ENCODE measurements around the gene CFAP70.
"Not testable (repeated sequence)": the region's sequence is repeated elsewhere in the genome, so short reads cannot be mapped to it uniquely, and the experiment has no call there.

The CFAP70 gene

DNA sequence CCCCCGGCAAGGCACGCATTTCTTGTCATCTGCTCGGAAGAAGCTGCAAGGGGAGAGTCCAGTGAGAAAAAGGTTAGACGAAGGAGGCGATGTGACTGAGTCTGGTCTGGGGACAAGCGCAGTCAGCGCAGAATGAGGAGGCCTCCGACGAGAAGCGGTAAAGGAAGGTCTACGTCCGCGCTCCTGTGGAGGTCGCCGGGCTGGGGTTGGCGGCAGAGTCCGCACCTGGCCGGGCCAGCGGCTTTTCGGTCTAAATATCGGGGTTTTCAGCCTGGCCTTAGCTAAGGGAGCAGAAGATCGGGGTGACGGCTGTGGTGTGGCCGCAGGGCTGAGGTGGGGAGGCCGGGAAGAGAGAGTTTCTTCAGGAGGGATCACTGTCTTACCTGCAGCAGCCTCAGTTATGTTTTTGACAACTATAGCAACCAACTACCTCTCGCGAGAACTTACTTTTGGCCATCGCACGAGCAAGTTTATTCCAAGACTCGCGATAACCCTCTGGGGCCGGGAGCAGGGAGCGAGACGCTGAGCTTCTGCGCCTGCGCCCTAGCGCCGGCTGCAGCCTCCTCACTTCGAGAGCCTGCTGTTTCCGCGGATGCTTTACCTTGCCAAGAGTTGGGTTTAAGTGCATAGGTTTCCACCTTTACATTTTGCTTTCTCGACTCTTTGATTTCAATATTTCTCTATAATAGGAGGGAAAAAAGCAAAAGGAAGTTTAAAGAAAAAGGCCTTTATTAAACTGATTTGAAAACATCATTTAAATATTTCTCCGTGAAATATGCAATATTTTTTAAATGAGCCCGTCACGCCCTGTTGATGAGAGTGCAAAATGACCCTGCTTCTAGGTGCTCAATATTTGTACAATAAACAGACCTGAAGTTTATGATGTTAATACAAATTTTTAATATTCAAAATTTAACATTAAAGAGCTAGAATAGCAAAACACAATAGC is at the start of gene CFAP70:
Gene CFAP70 (minus strand): TSS at position 534 of the 949 bp plus-strand sequence. CDS start 4,068 bp downstream, outside the sequence.
- DNase-seq, result peak; percentile 97

DNA sequence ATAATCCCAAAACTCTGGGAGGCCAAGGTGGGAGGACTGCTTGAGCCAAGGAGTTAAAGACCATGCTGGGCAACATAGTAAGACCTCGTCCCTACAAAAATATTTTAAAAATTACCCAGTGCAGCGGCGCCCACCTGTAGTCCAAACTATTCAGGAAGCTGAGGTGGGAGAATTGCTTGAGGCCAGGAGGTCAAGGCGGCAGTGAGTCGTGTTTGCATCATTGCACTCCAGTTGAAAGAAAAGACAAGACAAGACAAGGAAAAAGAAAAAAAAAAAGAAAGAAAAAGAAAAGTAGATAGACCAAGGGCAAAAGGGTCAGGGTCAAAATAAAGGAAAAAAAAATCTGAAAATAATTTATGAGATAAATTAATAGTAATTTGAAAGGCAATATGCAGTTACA is 49.4 kb upstream of the CFAP70 start:
- no peak for DNase-seq

DNA sequence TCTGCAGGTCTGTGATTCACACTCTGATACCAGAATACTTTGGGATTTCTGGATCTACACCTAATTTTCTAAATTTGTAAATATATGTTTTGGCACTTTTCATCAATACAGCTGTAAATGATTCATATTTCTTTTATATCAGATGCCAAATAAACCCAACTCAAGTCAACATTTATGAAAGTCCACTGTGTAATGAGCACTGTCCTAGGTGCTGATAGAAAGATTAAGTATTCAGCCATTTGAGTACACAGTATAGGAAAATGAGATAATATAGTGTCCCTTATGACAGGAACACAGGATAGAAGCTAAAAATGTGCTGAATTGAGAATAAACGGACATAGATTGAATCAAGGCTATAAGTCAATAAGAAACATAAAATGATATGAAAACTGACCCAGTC is 48.8 kb upstream of the CFAP70 start:
- DNase-seq, result no peak

DNA sequence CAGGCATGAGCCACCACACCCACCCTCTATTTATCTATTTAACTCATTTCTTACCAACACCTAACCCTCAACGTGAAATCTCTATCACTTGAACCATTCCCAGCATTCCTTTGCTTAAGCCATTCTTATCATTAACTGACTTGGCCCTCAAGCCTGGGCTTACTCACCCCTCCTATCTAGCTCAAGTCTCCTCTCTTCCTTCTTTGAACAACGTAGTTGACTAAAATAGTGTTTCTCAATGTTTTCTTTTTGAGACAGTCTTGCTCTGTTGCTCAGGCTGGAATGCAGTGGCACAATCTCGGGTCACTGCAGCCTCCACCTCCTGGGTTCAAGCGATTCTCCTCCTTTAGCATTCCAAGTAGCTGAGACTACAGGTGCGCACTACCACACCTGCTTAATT is 48.2 kb upstream of the CFAP70 start:
- DNase-seq, result no peak

DNA sequence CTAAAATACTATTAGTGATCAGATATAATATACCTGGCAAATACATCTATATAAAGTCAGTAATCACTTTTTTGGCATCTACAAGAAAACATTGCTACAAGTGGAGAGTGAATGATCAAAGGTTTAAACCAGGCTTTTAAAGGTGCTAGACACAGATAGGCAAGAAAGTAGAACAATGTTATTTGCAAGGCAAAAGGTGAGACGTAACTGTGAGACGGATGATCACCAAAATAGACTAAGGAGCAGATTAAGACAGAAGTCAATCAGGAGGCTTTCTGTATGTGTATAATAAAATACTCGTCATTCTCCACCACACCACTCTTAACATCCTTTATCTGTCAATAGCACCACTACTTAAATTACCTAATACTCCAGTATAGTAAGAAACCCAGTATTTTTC is 46.9 kb upstream of the CFAP70 start:
- no peak for DNase-seq

DNA sequence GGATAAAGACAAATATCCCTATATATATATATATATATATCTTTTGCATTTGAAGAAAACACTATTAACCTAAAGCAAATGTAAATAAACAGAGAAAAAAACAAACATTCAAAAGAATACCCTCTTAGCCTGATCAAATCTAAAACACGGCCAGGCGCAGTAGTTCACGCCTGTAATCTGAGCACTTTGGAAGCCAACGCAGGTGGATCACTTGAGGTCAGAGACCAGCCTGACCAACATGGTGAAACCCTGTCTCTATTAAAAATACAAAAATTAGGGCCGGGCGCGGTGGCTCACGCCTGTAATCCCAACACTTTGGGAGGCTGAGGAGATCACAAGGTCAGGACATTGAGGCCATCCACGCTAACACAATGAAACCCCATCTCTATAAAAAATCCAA is 46.0 kb upstream of the CFAP70 start:
- no peak for DNase-seq

DNA sequence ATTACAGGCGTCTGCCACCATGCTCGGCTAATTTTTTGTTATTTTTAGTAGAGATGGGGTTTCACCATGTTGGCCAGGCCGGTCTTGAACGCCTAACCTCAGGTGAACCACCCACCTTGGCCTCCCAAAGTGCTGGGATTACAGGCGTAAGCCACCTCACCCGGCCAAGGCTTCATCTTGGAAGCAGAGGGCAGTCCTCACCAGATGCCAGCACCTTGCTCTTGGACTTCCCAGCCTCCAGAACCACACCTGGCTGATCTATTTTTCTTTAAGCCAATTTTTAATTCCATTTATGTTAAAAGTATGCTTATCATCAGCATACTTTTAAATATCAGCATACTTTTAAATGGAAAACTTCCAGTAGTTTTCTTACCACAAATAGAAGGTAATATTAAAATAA is 43.0 kb upstream of the CFAP70 start:
- no peak for DNase-seq

DNA sequence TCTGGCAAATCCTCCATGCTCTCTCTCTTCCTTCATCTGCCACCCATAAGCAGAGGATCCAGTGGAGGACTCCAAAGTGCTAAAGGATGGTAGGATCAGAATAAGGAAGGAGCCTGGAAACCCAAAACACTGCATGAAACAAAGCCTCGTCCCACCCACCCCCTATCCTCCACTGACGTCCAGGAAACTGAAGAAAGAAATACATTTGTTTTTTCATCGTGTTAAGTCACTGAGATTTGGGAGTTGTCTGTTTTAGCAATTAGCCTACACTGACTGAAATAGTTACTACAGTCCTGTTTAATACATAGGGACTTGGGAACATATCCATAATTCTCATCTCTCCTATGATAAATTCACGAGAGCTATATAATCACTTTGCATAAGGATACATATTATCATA is 40.4 kb upstream of the CFAP70 start:
- DNase-seq, result no peak

DNA sequence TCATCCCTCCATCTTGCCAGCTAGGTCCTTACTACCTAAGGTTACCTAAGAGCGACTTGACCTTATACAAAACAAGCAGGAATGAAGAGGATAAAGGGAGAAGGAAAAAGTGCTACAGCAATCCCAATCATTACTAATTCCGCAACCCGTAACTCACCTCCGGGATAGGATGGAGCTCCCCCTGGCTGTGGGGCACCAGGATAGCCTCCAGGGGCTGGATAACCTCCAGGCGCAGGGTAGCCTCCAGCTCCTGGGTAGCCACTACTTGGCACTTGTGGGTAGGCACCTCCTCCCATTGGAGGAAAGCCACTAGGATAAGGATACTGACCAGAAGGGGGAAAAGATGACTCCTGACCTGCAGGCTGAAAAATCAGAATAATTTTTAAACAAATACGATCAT is 39.4 kb upstream of the CFAP70 start:
- DNase-seq, result no peak

DNA sequence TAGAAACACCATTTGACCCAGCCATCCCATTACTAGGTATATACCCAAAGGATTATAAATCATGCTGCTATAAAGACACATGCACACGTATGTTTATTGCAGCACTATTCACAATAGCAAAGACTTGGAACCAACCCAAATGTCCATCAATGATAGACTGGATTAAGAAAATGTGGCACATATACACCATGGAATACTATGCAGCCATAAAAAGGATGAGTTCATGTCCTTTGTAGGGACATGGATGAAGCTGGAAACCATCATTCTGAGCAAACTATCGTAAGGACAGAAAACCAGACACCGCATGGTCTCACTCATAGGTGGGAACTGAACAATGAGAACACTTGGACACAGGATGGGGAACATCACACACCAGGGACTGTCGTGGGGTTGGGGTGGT is 35.7 kb upstream of the CFAP70 start:
- not testable (repeated sequence) for DNase-seq

DNA sequence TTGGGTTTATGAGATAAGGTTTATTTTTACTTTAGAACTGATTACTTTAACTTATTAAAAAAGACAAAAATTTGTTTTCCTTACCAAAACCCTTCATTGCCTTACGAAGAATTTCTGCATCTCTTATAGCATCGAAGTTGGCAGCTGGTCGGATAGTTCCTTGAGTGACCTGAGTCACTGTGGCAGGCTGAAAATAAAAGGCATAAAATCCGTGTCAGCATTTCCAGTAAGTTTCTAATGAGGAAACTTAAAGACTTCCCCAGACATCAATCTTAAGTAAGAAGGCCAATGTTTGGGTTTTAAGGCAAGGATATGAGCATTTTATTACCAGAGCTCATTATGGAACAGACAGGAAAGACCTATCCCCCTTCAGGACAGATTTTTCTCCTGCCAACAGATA is 29.6 kb upstream of the CFAP70 start:
- no peak for DNase-seq

DNA sequence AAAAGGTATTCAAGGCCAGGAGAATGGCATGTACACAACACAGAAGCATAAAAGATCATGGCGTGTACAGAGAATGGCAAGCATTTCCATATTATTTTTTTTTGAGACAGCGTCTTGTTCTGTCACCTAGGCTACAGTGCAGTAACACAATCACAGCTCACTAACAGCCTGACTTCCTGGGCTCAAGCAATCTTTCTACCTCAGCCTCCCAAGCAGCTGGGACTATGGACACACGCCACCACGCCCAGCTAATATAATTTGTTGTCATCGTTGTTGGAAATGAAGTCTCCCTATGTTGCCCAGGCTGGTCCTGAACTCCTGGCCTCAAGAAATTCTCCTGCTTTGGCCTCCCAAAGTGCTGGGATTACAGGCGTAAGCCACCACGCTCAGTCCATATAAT is 27.9 kb upstream of the CFAP70 start:
- no peak for DNase-seq

DNA sequence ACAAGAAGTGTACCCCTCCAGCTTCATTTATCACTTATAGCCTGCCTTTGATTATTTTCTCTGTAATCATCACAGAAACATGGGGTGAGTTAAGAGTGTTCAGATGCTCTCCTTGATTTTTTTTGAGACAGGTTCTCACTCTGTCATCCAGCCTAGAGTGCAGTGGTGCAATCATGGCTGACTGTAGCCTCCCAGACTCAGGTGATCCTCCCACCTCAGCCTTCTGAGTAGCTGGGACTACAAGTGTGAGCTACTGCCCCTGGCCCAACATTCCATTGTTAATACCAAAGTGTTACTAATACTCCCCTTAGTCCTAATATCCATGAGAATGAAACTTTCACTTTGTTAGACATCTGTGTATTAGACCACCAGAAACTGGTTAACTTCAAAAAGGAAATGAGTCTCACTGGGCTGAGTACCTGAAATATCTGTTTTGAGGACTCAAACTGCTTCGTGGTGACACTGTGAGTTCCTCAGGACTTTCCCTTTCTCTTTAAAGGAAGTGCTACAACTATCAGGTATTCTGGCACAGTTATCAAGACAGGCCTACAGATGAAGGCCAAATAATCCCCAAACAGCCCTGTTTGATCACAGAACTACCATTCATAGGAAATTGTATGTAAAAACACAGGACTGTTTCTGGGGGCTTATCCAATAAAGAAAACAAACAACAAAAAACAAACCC is 20.5 kb upstream of the CFAP70 start:
- no peak for DNase-seq

DNA sequence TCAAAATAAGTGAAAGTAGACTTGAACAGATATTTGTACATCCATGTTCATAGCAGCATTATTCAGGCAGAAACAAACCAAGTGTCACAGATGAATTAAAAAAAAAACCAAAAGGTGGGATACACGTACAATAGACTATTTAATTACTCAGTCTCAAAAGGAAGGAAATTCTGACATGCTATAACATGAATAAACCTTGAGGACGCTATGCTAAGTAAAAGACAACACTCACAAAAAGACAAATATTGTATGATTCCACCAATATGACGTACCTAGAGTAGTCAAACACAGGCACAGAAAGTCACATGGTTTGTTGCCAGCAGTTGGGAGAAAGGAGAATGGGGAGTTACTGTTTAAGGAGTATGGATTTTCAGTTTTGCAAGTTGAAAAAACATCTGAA is 18.0 kb upstream of the CFAP70 start:
- DNase-seq, result no peak

DNA sequence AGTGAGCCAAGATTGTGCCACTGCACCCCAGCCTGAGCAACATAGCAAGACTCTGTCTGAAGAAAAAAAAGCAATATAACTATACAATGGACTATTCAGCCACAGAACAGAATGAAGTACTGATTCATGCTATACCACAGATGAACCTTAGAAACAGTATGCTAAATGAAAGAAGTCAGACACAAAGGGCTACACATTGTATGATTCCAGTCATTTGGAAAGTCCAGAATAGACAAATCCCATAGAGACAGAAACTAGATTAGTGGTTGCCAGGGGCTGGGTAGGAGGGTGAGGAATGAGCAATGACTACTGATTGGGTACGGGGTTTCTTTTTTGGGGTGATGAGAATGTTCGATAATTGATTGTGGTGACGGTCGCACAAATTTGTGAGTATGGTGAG is 9.6 kb upstream of the CFAP70 start:
- no peak for DNase-seq

DNA sequence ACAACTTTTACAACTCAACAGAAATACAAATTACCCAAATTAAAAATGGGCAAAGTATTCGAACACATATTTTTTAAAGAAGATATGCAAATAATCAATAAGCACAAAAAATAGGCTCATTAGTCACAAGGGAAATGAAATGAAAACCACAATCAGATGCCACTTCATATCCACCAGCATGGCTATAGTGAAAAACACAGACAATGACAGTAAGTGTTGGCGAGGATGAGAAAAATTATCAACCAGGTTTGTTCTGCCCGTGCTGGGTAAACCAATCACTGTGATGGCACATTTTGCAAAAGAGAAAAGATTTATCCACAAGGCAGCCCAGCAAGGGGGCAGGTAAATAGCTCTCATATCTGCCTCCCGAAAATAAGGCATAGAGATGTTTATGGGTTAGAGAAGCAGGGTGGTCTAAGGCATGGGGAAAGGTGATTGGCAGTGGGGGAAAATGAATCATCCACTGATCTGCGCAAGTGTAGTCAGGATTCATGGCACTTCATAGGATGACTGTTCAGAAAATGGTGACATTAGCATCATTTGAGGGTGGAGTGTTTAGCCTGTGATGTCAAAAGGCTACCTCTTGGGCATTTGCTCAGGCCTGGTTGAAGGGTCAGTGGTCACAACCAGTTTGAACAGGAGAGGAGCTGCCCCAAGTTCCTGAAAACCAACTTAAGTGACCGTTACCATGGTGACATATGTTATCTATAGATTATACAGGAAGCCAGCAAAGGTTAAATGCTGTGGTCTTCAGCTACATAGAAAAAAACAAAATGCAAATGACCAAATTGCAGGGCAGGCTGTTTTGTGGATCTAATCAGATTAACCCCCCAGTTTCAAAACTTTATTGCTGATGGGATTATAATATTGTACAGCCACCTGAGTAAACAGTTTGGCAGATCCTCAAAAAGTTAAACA is 8.0 kb upstream of the CFAP70 start:
- no peak for DNase-seq

DNA sequence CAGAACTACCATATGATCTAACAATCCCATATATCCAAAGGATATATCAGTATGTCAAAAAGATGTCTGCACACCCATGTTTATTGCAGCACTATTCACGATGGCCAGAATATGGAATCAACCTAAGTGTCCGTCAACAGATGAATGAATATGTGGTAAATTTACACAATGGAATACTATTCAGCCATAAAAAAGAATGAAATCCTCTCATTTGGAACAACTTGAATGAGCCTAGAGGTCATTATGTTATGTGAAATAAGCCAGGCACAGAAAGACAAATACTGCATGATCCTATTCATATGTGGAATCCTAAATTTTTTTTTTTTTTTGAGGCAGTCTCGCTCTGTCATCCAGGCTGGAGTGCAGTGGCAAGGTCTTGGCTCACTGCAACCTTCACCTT is 6.3 kb upstream of the CFAP70 start:
- DNase-seq, result no peak

DNA sequence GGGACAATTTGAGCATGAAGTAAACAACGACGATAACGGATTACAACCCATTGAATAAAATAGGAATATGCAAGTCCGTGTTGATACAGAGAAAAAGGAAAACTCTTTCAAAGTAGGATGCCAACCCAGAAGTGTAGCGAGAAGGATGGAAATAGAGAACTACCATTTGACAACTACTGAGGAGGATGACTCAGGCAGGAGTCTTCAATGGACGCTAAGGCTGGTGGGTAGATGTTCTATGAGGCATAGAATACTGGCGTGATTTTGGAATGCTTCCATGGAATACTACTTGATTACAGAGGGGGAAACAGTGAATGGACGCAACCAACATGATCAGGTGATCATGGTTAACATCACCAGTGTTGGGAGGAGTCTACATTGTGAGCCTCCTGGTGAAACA is 828 bp upstream of the CFAP70 start:
- DNase-seq, result no peak

DNA sequence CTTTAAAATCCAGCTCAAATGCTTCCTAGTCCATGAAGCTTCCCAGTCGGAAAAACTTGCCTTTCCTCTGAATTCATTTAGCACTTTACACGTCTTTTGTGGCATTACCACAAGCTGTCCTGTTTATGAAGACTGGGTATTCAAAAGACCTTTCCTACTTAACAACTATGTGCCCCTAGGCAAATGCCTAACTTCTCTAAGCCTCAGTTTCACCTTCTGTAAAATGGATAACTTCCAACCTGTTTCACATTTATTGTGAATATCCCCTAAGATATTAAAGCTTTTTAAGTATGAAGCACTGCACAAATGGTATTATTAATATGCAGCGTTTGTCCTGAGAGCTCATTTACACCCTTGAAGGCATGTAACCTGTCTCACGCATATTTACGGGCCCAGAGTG is 843 bp downstream of the CFAP70 start:
- no peak for DNase-seq

DNA sequence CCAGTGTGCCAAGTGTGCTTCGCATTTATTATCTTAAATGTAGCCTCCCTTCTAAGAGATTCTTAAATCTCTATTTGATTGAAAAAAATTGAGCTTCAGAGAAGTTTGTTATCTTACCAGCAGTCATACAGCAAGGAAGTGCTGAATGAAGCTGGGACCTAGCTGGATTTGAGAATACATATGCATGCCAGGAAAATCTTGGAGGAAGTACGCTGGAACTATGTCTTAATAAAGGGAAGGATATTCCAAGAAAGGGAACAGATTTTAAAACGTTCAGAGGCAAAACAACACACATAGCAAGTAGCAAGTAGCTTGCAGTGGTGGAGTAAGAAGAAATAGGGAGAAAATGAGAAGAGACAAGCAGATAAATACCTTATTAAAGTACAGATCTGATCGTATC is 1.5 kb downstream of the CFAP70 start:
- no peak for DNase-seq

DNA sequence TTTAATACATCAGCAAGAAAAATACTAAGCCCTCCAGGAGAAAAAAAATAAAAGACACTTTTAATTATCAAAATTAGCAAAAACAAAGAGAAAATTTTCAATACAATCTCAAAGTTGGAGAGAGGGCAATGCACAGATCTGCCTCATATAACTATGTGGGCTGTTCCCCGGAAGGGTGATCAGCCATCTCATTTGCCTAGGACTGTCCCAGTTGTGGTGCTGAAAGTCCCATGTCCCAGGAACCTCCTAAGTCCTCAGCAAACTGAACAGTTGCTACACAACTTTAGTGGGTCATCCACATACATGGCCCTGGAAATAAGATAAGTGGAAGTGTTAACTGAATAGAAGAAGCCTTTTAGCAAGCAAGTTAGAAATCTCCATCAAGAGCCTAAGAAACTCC is 14.4 kb downstream of the CFAP70 start:
- DNase-seq, result no peak

DNA sequence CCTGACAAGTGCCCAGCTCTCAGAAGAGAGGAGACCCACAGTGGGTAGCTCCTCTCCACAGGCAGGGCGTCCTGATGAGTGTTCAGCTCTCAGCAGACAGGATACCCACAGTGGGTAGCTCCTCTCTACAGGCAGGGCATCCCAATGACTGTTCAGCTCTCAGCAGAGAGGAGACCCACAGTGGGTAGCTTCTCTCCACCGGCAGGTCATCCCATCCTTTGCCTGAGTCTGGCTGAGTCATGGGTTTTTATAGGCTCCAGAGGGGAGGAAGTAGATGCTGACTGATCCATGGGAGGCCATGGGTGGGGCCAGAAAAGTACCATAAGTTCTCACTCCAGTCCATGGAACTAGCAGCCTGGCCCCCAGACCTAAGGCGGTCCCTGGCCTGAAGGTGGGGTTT is 18.5 kb downstream of the CFAP70 start:
- DNase-seq, result no peak

DNA sequence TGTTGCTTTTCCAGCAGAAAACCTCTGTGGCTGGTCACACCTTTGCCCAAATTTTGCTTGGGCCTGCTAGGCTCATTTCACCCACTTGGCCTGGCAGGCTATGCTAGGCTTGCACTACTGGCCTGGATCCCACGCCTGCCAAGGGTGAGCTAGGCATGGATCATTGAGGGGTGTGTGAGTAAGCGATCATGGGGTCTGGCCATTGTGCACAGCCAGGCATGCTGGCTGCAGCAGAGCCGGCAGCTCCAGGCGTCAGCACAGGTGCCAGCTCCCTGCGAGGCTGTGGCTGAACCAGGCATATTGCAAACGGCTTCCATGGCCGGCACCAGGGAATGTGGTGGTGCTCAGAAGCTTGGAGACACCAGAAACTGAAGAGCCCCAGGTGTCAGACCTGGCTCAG is 19.2 kb downstream of the CFAP70 start:
- no peak for DNase-seq
